GM12875 (cell line): ENCODE results near the gene PGPEP1.

Source experiments
- H3K4me3 ChIP-seq: one replicate; pipeline ENCODE4 v1.5.1; 2011; ENCODE audit warnings: low read depth, low read length, control low read depth
- TF ChIP-seq, protein P1 (sequence below): IDR thresholded peaks from 2 replicates; pipeline ENCODE4 v1.5.1; 2011; ENCODE audit warnings: low read depth, mild to moderate bottlenecking, control low read depth, inconsistent platforms, low read length, moderate library complexity, borderline replicate concordance; ENCODE audit not compliant: insufficient read depth

PGPEP1 gene

DNA sequence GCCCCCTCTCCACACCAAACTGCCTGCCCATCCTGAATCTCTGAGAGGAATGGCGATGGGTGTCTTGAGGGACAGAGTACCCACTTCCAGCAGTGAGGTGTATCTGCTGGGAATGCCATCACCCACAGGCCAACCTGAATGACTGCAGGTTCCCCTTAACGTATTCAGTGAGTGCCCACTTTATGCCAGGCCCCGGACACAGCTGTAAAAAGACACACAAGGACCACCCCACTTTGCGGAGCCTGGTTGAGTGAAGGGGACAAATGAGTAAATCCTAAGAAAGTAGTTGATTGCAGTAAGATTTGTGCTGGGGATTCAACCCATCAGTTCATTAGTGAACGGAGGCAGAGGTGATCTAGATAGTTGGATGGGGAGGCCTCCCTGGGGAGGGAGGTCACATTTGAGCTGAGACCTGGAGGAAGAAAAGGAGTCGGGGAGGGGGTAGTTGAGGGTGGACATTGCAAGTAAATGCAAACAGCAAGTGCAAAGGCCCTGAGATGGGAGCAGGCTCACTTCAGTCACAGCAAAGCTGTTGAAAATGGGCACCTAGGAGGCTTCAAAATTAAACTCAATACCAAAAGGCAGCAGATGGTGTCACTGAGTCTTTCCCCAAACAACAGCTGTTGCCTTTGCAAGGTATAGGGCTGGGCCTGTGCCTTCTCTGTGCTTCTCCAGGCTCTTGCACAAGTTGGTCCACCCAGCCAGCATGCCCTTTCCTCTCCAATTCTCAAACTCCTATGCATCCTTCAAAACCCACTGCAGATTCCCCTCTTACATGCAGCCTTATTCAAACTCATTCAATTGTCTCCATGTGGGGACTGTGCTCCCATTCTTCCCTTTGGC is 49.9 kb downstream of the PGPEP1 start:
- TF ChIP-seq, protein P1, sequence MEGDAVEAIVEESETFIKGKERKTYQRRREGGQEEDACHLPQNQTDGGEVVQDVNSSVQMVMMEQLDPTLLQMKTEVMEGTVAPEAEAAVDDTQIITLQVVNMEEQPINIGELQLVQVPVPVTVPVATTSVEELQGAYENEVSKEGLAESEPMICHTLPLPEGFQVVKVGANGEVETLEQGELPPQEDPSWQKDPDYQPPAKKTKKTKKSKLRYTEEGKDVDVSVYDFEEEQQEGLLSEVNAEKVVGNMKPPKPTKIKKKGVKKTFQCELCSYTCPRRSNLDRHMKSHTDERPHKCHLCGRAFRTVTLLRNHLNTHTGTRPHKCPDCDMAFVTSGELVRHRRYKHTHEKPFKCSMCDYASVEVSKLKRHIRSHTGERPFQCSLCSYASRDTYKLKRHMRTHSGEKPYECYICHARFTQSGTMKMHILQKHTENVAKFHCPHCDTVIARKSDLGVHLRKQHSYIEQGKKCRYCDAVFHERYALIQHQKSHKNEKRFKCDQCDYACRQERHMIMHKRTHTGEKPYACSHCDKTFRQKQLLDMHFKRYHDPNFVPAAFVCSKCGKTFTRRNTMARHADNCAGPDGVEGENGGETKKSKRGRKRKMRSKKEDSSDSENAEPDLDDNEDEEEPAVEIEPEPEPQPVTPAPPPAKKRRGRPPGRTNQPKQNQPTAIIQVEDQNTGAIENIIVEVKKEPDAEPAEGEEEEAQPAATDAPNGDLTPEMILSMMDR: no peak
- no peak overlapping the region for H3K4me3 ChIP-seq

DNA sequence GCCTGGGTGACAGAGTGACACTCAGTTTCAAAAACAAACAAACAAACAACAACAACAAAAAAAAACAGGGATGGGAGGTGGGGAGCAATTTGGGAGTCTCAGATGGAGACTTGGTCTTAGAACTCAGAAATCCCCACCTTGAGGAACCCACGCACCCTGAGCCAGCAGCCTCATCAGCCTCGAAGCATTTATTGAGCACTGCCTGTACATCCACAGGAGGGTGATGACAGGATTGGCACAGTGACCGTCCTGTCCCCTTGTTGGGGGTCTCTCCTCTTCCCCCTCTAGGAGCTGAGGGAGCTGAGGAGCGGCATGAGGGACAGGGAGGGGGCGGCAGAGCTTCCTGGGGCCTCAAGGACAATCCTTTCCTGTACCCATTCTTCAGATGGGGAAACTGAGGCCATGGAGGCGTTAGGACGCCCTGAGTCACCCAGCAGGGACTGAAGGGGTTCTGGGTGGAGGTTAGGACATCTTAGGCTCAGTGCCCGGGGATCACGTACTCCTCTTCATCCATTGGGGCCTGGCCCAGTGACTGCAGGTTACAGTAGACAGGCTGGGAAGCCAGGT is 51.2 kb downstream of the PGPEP1 start:
- TF ChIP-seq, protein P1: no peak
- no peak overlapping the region for H3K4me3 ChIP-seq

DNA sequence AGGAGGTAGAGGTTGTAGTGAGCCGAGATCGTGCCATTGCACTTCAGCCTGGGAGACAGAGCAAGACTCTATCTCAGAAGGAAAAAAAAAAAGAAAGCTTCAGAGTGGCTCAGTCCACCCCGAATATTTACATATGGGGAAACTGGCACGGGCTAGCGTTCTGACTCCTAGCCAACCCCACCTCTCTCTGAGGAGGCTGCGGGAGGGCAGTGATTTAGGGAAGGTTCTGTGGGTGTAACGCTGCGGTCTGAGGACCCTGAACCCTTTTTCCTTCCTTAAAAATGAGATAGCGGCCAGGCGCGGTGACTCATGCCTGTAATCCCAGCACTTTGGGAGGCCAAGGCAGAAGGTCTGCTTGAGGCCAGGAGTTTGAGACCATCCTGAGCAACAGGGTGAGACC is 52.0 kb downstream of the PGPEP1 start:
- no peak overlapping the region for H3K4me3 ChIP-seq
- TF ChIP-seq, protein P1: no peak

DNA sequence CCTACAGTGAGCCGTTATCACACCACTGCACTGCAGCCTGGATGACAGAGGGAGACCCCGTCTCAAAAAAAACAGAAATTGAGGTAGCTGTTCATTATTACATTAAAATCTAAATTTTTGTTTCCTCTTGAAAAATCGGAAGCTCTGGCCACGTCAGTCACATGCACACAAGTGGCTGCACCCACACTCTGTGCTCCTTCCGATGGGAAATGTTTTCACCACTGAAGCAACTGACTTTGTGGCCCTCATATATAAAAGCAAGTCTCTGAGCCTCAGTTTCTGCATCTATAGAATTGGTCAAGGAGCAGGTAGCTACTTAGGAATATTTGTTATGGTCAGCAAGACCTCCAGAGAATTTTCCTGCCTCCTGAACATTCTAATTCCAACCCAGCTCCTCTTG is 52.5 kb downstream of the PGPEP1 start:
- TF ChIP-seq, protein P1: no peak
- no peak overlapping the region for H3K4me3 ChIP-seq

DNA sequence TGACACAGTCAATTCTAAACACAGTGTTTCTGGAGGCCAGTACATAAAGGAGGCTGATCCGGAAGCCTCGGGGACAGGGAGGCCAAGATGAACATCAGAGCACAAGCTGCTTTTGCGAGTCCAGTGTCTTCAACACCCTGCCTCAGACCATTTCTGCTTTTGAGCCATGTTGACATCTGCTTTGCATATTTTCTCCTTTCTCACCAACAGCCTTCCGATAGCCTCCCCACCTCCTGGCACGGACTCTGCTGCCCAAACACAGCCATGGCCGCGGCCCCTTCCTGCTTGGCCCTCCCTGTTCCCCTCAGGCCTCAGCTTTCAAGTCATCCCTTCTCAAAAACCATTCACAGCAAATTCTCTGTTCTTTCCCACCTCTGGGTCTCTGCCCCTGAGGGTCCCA is 53.4 kb downstream of the PGPEP1 start:
- no peak overlapping the region for H3K4me3 ChIP-seq
- TF ChIP-seq, protein P1: no peak

DNA sequence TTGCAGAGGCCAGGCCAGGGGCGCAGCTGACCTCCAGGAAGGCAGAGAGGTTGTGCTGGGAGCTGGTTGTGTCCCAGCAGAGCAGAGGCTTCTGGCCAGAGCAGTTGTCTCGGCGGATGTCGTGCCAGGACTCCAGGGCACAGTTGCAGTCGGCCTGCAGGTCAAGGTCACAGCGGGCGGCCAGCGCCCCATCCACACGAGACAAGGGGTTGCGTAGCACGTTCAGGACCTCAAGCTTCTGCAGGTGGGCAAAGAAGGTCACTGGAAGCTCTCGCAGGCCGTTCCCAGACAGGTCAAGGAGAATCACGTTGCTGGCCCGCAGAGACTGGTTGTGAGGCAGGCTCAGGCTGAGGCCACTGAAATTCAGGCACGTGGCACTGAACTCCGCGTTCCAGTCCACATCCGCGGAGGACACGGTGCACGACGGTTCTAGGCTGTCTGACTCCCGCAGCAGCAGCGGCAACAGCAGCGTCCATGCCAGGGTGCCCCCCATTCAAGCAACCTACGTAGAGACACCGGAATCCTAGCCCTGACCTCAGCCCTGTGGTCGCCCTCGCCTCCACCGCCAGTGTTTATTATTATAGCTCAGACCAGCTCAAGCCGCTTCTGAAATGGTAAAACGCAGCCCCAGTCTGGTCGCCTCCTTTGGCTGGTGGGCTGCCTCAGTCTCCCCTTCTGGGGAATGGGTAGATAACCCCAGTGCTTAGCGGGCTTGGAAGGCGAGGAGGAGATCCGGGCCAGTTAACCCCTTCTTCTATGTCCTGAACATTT is 56.3 kb downstream of the PGPEP1 start:
- peak overlapping the region; percentile 49 for H3K4me3 ChIP-seq
- TF ChIP-seq, protein P1: no peak
